BE2C (cell line): ENCODE results near the gene ATG7.

Experiments used
- DNase-seq: peaks from one replicate; pipeline ENCODE4 v3.0.0-alpha.2; 2020
- H3K27me3 ChIP-seq: fragments of 250-450 bp; sonication (Bioruptor Pico); 2 replicates; pipeline ENCODE4 v1.5.1; 2020; ENCODE audit warnings: mild to moderate bottlenecking
- H3K36me3 ChIP-seq: fragments of 250-450 bp; sonication (Bioruptor Pico); 2 replicates; pipeline ENCODE4 v1.5.1; 2020; ENCODE audit warnings: mild to moderate bottlenecking
- H3K4me1 ChIP-seq: fragments of 250-450 bp; sonication (Bioruptor Pico); 2 replicates; pipeline ENCODE4 v1.5.1; 2020
- H3K4me3 ChIP-seq: 2 replicates; pipeline ENCODE4 v1.5.1; 2011; ENCODE audit warnings: low read depth, low read length
- H3K9me3 ChIP-seq: fragments of 250-450 bp; sonication (Bioruptor Pico); 2 replicates; pipeline ENCODE4 v1.5.1; 2020
- CTCF ChIP-seq: IDR thresholded peaks from 2 replicates; pipeline ENCODE4 v1.5.1; 2012; ENCODE audit warnings: mild to moderate bottlenecking, low read depth, low read length

Gene ATG7

DNA sequence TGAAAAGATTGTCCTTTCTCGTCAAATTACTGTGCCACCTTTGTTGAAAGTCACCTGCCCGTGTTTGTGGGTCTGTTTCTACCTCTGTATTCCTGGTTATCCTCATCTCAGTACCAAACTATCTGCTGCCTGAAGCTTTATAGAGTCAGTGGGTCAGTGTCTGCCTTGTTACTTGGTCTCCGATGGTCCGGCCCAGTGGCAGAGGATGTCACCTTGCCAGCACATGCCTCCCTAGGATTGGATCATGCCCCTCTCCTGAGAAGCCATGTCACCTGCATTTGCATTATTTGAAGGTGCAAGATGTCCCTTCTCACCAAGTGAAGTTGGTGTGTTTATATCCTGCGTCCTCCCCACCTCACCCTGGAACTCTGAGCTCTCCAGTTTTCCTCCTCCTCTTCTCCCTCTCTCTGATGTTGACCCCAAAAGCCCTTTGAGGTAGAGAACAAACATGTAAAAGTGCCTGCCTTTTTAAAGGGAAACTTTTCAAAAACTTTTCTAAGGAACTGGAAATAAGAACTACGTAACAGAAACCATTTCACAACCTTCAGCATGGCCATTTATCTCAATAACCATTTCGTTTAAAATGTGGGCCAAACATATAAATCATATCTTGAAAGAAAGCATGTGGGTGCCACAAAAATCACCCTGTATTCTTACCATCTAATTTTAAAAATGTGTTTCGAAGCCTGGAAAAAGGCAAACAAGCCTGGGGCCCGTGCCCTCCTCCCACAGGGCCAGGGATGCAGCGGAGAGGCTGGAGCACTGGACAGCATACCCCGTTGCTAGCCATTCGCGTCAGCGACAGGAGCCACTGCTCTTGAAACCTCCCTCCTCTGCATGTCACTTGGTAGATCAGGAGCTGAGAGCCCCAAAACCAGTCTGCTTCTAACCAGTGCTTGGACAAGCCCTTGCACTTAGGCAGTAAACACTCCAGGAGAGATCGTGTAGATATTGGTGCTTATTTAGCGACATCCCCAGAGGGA is 269.4 kb downstream of the ATG7 start:
- Histone ChIP-seq H3K36me3 (no peaks in the 10 kb centered on the region), H3K27me3 (no peaks in the 10 kb centered on the region), H3K4me1 (no peaks in the 10 kb centered on the region; the same call in 1 of the 2 replicates), H3K9me3 (no peaks in the 10 kb centered on the region), H3K4me3 (no peak overlapping the region)
- no peak for TF ChIP-seq CTCF
- DNase-seq = no peak

- no peak for DNase-seq
- TF ChIP-seq CTCF = no peak
- Histone ChIP-seq H3K27me3 (no peaks in the 10 kb centered on the region), H3K4me3 (no peak overlapping the region), H3K9me3 (no peaks in the 10 kb centered on the region), H3K36me3 (no peaks in the 10 kb centered on the region), H3K4me1 (no peaks in the 10 kb centered on the region; the same call in 1 of the 2 replicates)
Observed at GRCh38 chr3:11542551-11542950, 270.4 kb downstream of the ATG7 start.

GRCh38 chr3:11543141-11543947 is 271.1 kb downstream of the ATG7 start:
- TF ChIP-seq CTCF = no peak
- H3K36me3 ChIP-seq = no peaks in the 10 kb centered on the region
- no peaks in the 10 kb centered on the region; the same call in 1 of the 2 replicates for H3K4me1 ChIP-seq
- no peak for DNase-seq
- no peaks in the 10 kb centered on the region for H3K27me3 ChIP-seq
- H3K9me3 ChIP-seq = no peaks in the 10 kb centered on the region
- H3K4me3 ChIP-seq = no peak overlapping the region

DNA sequence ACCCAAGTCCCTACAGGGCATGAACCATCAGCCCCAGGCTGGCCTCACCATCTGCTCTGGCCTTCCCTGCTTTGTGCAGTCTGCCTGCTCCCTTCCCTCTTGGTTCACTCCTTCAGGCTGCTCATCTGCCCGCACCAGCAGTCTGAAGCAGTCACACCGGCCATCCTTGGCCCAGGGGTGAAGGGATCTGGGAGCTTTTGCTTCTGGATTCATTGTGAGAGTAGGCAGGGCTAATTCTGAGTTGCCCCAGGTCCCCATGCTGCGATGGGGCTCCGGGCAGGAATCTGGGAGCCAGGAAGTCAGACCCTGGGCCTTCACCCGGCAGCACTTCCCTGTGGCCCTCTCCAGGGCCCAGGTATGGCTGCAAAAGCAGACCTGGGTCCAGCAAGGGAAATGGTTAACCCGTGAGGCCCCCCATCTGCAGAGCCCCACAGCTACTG is 271.8 kb downstream of the ATG7 start:
- H3K9me3 ChIP-seq = no peaks in the 10 kb centered on the region
- H3K27me3 ChIP-seq = no peaks in the 10 kb centered on the region
- no peaks in the 10 kb centered on the region for H3K36me3 ChIP-seq
- no peak overlapping the region for H3K4me3 ChIP-seq
- DNase-seq = no peak
- no peak for TF ChIP-seq CTCF
- H3K4me1 ChIP-seq = no peaks in the 10 kb centered on the region; the same call in 1 of the 2 replicates

DNA sequence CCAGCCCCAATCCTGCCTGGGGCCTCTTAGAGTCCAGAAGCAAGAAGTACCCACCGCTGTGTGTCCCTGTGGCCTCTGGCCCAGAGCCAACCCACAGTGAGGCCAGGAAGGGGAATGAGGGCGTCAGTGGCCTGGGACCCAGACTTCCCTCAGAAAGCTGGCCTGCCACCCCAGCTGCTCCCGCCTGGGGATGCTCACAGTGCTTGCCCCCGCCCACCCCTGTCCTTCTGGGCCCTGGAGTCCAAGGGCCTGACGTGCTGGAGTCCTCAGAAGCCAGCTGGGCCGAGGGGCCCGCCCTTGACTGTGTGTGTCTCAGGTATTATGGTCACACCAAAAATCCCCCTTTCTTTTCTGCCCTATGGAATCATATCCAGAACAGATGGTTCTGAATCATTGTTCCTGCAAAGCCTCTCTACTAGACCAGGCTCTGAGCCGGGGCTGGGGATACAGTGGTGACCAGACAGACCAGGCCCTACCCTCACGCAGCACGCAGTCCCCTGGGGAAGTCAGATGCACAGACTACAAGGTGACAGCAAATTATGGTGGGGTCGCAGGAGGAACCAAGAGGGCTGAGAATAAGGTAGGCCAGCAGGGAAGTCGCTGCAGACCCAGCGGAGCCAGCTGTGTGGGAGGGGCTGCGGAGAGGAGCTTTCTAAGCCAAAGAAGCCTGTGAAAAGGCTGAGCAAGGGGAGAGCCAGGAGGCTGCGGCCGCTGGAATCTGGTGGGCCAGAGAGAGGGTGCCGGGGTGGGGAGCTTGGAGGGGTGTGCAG is 272.4 kb downstream of the ATG7 start:
- Histone ChIP-seq H3K36me3 (no peaks in the 10 kb centered on the region), H3K27me3 (no peaks in the 10 kb centered on the region), H3K9me3 (no peaks in the 10 kb centered on the region), H3K4me1 (no peaks in the 10 kb centered on the region; the same call in 1 of the 2 replicates), H3K4me3 (no peak overlapping the region)
- TF ChIP-seq CTCF = no peak
- peak; percentile 31 for DNase-seq
